Activated CD4-positive, alpha-beta T cell treated with anti-CD3 and anti-CD28 coated beads for 36 hours (primary cell): Measurements from ENCODE around the gene SHISAL1. TPM values are rescaled to one million over a fixed set of nuclear protein-coding genes. Genes with fewer than 3 reads are reported as not detected.

ENCODE experiments used
- ATAC-seq: fragments of 200-7000 bp; cut with Tn5 transposase; one replicate; pipeline ENCODE4 v1.10.0; 2021; ENCODE audit warnings: mild to moderate bottlenecking, moderate library complexity
- CTCF ChIA-PET: fragments of 350-600 bp; sonication (Branson Sonifier 250); formaldehyde crosslinking; loops from one replicate; lab custom pipeline; 2021; ENCODE audit warnings: antibody characterized with exemption; lab: Charles Lee
- POLR2A ChIA-PET: fragments of 350-600 bp; sonication (Branson Sonifier 250); formaldehyde crosslinking; loops from one replicate; lab custom pipeline; 2021; ENCODE audit warnings: antibody characterized with exemption, inconsistent platforms; lab: Charles Lee
- DNase-seq: peaks from one replicate; pipeline ENCODE4 v3.0.0-alpha.2; 2020
- H3K27ac Mint-ChIP-seq: one replicate; pipeline ENCODE4 v1.8.0; 2021; ENCODE audit warnings: mixed read lengths
- H3K27me3 Mint-ChIP-seq: one replicate; pipeline ENCODE4 v1.8.0; 2021; ENCODE audit warnings: mixed read lengths
- H3K36me3 Mint-ChIP-seq: one replicate; pipeline ENCODE4 v1.8.0; 2021; ENCODE audit warnings: low read depth, mixed read lengths
- H3K4me1 Mint-ChIP-seq: one replicate; pipeline ENCODE4 v1.8.0; 2021; ENCODE audit warnings: mixed read lengths
- H3K4me3 Mint-ChIP-seq: one replicate; pipeline ENCODE4 v1.8.0; 2021; ENCODE audit warnings: mild to moderate bottlenecking, moderate library complexity, mixed read lengths
- H3K9me3 Mint-ChIP-seq: one replicate; pipeline ENCODE4 v1.8.0; 2021; ENCODE audit warnings: low read depth, mixed read lengths
- intact Hi-C, 2 experiments: fragments of 100-400 bp; cut with DNase I in 1 of 2; cut with micrococcal nuclease in 1 of 2; formaldehyde crosslinking; loops; one replicate each; pipeline versions ENCODE4 v1.14.2 to v1.15.1; 2022 to 2024; cut with DNase I, micrococcal nuclease
- total RNA-seq, 2 experiments: library from RNA; stranded (reverse); gene quantifications; one replicate each; pipeline ENCODE4 v1.2.3, GENCODE V29; 2021

The SHISAL1 gene
- total RNA-seq, 2 experiments from 2014 or later, result not detected

DNA sequence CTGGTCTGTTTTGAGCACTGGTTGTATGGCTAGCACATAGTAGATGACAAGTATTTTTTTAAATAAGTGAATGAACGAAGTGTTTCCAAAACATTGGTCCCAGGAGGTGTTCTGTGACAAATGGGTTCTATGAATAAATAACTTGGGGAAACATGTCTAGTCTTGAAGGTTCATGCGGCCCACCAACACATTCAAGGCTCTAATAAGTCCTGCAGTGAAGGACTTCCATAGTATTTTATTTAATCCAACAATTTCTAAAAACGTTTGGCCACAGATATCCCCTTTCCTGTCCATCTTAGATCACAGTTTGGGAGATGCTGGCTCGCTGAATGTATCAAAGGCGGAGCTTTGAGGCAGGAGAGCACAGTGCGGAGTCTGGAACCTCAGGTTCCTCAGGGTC lies 109.5 kb downstream of the SHISAL1 start:
- Mint-ChIP-seq H3K4me3 (no peak overlapping the region), H3K36me3 (peaks cover 24% of the 10 kb centered on the region), H3K9me3 (no peaks in the 10 kb centered on the region), H3K27ac (no peak overlapping the region), H3K27me3 (no peaks in the 10 kb centered on the region), H3K4me1 (no peaks in the 10 kb centered on the region)
- intact Hi-C loops, result no loop called here
- ChIA-PET CTCF (no interaction called here), POLR2A (no interaction called here)
- ATAC-seq (no peak), DNase-seq (no peak)

DNA sequence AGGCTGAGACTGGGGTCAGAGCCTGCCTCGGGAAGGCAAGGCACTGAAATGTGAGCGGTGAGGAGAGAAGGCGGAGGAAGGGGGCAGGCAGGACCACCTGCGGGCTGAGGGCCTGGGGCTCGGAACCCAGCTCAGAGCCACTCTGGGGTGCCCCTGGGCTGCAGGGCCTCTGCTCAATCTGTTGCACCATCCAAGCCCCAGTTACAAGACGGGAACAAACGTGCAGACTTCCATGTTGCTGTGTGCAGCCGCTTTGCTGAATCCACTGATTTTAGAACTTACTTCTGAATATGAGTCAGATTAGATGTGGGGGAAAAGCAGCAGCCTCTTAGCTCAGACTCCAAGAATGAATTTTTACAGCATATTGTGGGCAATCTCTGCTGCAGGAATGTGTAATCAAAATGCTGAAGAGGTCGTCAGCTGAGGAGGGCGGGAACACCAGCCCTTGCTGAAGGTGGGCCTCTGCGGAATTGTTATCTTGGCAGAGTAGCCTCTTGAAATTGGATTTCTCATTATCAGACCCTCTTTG lies 110.4 kb downstream of the SHISAL1 start:
- Mint-ChIP-seq H3K27me3 (no peaks in the 10 kb centered on the region), H3K4me1 (no peaks in the 10 kb centered on the region), H3K27ac (no peak overlapping the region), H3K36me3 (peaks cover 23% of the 10 kb centered on the region), H3K9me3 (no peaks in the 10 kb centered on the region), H3K4me3 (no peak overlapping the region)
- DNase-seq, result no peak
- no peak for ATAC-seq
- ChIA-PET CTCF (no interaction called here), POLR2A (no interaction called here)
- intact Hi-C loops, result no loop called here

DNA sequence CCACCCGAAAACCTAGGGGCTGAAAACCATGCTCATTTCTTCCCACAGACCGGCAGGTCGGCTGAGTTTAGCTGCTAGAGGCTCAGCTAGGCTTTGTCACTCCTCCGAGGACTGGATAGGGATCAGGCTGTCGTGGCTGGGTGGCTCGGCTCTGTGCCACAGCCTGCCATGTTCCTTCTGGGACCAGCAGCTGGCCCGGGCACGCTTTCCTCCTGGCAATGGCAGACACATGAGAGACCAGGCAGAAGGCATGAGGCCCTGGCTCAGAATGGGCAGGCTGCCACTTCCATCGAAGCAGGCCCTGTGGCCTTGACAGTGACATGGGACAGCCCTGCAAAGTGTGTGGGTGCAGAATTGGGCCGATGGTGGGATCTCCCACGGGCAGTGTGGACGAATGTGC lies 111.1 kb downstream of the SHISAL1 start:
- intact Hi-C loops, result no loop called here
- ChIA-PET CTCF (no interaction called here), POLR2A (no interaction called here)
- Mint-ChIP-seq H3K9me3 (no peaks in the 10 kb centered on the region), H3K27me3 (no peaks in the 10 kb centered on the region), H3K27ac (no peak overlapping the region), H3K4me1 (no peaks in the 10 kb centered on the region), H3K4me3 (no peak overlapping the region), H3K36me3 (peaks cover 23% of the 10 kb centered on the region)
- DNase-seq, result no peak
- no peak for ATAC-seq

DNA sequence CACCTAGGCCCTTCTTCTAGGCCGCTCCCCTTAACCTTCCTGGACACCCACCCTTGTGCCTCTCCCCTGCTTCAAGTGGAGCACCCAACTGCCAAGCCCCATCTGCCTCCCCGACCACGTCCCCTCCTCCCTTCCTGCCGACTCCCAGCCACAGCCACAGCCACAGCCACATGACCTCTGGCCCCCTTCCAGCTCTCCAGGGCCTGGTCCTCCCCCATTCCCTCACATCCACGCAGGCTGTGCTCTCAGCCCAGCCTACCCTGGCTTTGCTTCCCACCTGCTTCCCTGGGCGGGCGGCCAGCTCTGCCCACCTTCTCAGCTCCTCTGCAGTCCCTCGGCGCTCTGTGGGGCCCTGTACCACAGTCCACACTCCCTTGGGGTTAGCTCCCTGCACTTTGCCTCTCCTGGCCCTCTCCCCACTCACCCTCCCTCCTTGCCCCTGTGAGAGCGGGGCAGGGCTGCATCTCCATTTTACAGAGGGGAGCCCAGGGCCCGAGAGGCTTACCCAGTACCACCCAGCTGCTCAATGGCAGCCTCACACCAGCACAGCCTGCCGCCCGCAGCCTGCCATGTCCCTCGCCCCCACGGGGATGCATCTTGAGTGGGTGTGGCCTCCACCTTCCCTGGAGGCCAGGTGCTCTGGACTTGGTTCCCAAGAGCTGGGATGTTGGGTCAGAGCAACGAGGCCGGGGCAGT lies 111.7 kb downstream of the SHISAL1 start:
- intact Hi-C loops, result no loop called here
- DNase-seq, result no peak
- Mint-ChIP-seq H3K9me3 (no peaks in the 10 kb centered on the region), H3K36me3 (peaks cover 23% of the 10 kb centered on the region), H3K27ac (no peak overlapping the region), H3K4me1 (no peaks in the 10 kb centered on the region), H3K27me3 (no peaks in the 10 kb centered on the region), H3K4me3 (no peak overlapping the region)
- POLR2A ChIA-PET, result no interaction called here
- no peak for ATAC-seq
- CTCF ChIA-PET, result no interaction called here

DNA sequence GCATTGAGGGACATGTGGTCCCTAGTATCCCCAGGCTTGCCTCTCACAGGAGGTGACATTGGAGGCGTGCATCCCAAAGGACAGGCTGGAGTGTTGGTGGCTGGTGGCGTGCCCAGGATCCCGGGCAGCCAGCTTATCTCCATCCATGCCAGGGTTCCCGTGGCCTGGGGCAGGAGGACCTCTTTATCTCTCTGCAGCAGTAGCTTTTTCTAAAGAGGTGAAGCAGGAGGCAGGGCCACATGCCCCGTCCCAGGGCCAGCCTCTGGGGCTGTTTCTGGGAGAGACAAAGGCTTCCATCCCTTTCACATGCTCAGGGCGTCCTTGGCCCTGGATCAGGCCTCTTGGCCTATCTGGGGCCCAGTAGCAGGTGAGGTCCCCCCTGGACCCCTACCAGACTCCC lies 112.3 kb downstream of the SHISAL1 start:
- intact Hi-C loops, result no loop called here
- H3K27ac Mint-ChIP-seq, result no peak overlapping the region
- H3K27me3 Mint-ChIP-seq, result no peaks in the 10 kb centered on the region
- H3K9me3 Mint-ChIP-seq, result no peaks in the 10 kb centered on the region
- no peaks in the 10 kb centered on the region for H3K4me1 Mint-ChIP-seq
- DNase-seq (no peak), ATAC-seq (no peak)
- CTCF ChIA-PET, result no interaction called here
- no peak overlapping the region for H3K4me3 Mint-ChIP-seq
- peaks cover 20% of the 10 kb centered on the region for H3K36me3 Mint-ChIP-seq
- POLR2A ChIA-PET, result no interaction called here

DNA sequence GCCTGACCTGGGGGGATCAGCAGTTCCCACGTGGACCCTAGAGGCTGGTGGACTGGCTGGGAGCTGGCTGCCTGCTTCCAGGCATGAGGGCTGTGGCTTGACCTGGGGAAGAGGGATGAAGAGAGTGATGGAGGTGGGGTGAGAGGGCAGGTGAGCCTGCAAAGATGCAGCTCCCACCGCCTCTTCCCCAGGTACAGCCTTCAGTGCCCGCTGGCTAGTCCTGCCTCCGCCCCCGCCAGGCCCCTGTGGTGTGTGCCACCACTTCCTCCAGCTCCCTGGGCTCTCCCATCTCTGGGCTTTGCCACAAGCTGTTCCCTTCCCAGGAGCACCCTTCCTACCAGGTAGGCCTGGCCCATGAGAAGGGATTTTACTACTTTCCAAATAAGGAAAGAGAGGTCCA lies 112.9 kb downstream of the SHISAL1 start:
- Mint-ChIP-seq H3K27ac (no peak overlapping the region), H3K4me1 (no peaks in the 10 kb centered on the region), H3K27me3 (no peaks in the 10 kb centered on the region), H3K9me3 (no peaks in the 10 kb centered on the region), H3K4me3 (no peak overlapping the region), H3K36me3 (peaks cover 20% of the 10 kb centered on the region)
- POLR2A ChIA-PET, result no interaction called here
- CTCF ChIA-PET, result no interaction called here
- no peak for DNase-seq
- no peak for ATAC-seq
- intact Hi-C loops, result no loop called here

DNA sequence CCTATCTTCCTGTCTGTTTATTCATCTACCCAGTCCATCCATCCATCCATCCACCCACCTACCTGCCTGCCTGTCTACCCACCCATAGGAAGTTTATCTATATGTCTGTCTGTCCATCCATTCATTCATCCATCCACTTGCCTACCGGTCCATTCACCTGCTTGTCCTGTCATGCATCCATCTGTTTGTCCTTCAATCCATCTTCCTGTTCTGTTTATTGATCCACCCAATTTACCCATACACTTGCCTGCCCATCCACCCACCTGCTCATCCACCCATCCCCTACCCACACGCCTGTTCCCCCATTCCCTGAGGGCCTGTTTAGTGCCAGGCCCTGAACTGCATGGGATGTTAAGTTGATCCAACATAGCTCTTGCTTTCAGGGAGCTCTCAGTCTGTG lies 113.6 kb downstream of the SHISAL1 start:
- DNase-seq (no peak), ATAC-seq (no peak)
- H3K9me3 Mint-ChIP-seq, result no peaks in the 10 kb centered on the region
- intact Hi-C loops, result no loop called here
- peaks cover 7% of the 10 kb centered on the region for H3K4me1 Mint-ChIP-seq
- ChIA-PET CTCF (no interaction called here), POLR2A (no interaction called here)
- H3K27ac Mint-ChIP-seq, result no peak overlapping the region
- H3K4me3 Mint-ChIP-seq, result no peak overlapping the region
- H3K27me3 Mint-ChIP-seq, result no peaks in the 10 kb centered on the region
- H3K36me3 Mint-ChIP-seq, result peaks cover 27% of the 10 kb centered on the region

DNA sequence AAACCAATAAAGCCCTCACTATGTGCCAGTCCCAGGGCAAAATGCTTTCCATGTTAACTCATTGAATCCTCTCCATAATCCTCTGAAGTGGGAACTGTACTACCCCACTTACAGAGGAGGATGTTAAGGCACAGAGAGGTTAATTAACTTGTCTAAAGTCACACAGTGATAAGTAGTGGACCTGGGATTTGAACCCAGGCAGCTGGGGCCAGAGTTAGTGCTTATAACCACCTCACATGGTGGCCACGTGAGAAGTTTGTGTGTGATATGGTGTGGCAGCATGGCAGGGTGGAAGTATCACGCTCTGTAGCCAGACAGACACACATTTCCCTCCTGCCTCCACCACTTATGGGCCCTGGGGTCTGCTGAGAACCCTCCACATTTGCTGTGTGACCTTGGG lies 115.5 kb downstream of the SHISAL1 start:
- POLR2A ChIA-PET, result no interaction called here
- peaks cover 23% of the 10 kb centered on the region for H3K4me1 Mint-ChIP-seq
- H3K4me3 Mint-ChIP-seq, result no peak overlapping the region
- no peaks in the 10 kb centered on the region for H3K27me3 Mint-ChIP-seq
- DNase-seq (no peak), ATAC-seq (no peak)
- H3K27ac Mint-ChIP-seq, result no peak overlapping the region
- peaks cover 29% of the 10 kb centered on the region for H3K36me3 Mint-ChIP-seq
- H3K9me3 Mint-ChIP-seq, result no peaks in the 10 kb centered on the region
- CTCF ChIA-PET, result no interaction called here
- intact Hi-C loops, result no loop called here

DNA sequence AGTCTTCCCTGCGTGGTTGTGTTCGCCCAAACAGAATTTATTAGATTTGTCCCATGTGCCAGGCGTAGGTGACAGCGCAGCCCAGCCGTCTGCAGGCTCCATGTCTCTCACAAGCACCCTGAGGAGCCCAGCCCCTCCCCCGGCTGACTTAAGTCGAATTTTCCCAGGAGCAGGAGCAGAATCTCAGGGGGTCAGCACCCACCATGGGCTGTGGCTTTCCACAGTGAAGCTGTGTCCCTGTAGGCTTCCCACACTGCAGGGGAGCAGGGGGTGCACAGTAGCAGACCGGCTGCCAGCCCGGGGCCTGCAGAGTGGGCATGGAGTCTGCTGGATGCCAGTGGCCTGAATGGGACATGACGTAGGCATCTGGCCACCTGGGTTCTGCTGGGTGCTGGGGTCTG lies 116.0 kb downstream of the SHISAL1 start:
- H3K4me1 Mint-ChIP-seq, result peaks cover 28% of the 10 kb centered on the region
- no peak for DNase-seq
- H3K36me3 Mint-ChIP-seq, result peaks cover 29% of the 10 kb centered on the region
- CTCF ChIA-PET, result no interaction called here
- H3K27me3 Mint-ChIP-seq, result no peaks in the 10 kb centered on the region
- H3K4me3 Mint-ChIP-seq, result no peak overlapping the region
- H3K27ac Mint-ChIP-seq, result no peak overlapping the region
- intact Hi-C loops, result no loop called here
- H3K9me3 Mint-ChIP-seq, result no peaks in the 10 kb centered on the region
- POLR2A ChIA-PET, result no interaction called here
- no peak for ATAC-seq

DNA sequence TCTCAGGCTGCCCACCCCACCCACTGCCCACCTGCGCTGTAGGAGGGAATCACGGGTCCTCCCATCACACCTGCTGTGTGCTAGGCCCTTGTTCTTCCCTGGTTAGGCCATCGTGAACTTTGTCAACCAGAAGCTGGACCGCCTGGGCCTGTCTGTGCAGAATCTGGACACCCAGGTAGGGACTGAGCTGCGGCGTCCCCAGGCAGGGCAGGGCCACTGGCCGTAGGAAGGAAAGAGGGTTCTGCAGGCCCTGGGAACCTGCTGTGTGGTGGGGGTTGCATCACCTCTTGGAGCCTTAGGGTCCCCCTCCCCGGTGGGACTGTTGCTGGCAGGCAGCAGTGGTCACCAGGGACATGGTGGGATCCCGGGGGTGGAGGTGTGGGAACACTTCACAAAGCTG lies 116.5 kb downstream of the SHISAL1 start:
- no peak for DNase-seq
- ATAC-seq, result no peak
- Mint-ChIP-seq H3K9me3 (no peaks in the 10 kb centered on the region), H3K4me3 (no peak overlapping the region), H3K27me3 (no peaks in the 10 kb centered on the region), H3K4me1 (peaks cover 32% of the 10 kb centered on the region), H3K27ac (no peak overlapping the region), H3K36me3 (peaks cover 29% of the 10 kb centered on the region)
- CTCF ChIA-PET, result no interaction called here
- intact Hi-C loops, result no loop called here
- POLR2A ChIA-PET, result interaction anchor here (0.6 kb wide), 1 partner anchor 12 kb away, joined by 6 read pairs; no protein-coding TSS in a partner anchor

DNA sequence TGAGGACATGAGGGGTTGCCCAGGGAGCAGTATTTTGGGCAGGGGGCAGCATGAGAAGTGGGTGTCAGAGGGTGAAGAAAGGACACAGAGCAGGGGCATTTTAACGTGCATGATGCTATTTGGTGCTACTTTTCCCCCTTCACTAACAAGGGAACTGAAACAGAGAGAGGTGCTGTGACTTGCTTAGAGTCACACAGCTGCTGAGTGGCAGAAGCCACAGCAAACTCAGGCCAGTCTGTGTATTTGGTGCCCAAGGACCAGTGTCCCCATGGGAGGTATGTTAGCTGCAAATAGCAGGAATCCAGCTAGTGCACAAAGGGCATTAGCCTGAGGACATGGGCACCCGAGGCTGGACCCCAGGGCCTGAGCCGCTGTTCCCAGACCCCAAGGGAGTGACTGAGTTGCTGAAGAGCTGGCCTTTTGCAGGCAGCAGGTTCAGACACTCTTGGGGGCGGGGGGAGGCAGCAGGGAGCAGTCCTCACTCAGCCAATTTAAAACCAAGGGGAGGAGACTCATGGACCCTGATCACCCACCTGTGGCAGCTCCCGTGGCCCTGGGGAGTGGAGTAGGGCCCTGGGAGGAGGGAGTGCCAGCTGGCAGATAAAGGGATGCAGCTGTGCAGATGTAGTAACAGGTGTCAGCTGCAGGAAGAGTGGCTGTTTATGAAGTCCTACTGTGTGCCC lies 117.4 kb downstream of the SHISAL1 start:
- Mint-ChIP-seq H3K27ac (no peak overlapping the region), H3K36me3 (peaks cover 29% of the 10 kb centered on the region), H3K9me3 (no peaks in the 10 kb centered on the region), H3K27me3 (no peaks in the 10 kb centered on the region), H3K4me3 (no peak overlapping the region), H3K4me1 (peaks cover 36% of the 10 kb centered on the region)
- intact Hi-C loops, result no loop called here
- DNase-seq (no peak), ATAC-seq (no peak)
- CTCF ChIA-PET, result interaction anchor here (0.7 kb wide), 1 partner anchor 18 kb away, joined by 3 read pairs; no protein-coding TSS in a partner anchor
- POLR2A ChIA-PET, result no interaction called here

DNA sequence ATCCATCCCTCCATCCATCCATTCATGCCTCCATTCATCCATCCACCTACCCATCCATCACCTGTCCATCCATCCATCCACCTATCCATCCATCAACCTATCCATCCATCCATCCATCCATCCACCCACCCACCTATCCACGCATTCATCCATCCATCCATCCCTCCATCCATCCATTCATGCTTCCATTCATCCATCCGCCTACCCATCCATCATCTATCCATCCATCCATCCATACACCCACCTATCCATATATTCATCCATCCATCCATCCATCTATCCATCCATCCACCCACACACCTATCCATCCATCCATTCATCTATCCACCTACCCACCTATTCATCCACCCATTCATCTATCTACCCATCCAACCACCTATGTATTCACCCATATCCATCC lies 118.2 kb downstream of the SHISAL1 start:
- ATAC-seq (no peak), DNase-seq (no peak)
- no peak overlapping the region for H3K4me3 Mint-ChIP-seq
- no peaks in the 10 kb centered on the region for H3K27me3 Mint-ChIP-seq
- H3K9me3 Mint-ChIP-seq, result no peaks in the 10 kb centered on the region
- peaks cover 29% of the 10 kb centered on the region for H3K36me3 Mint-ChIP-seq
- CTCF ChIA-PET, result interaction anchor here (0.7 kb wide), 1 partner anchor 17 kb away, joined by 3 read pairs; no protein-coding TSS in a partner anchor
- POLR2A ChIA-PET, result no interaction called here
- peaks cover 36% of the 10 kb centered on the region for H3K4me1 Mint-ChIP-seq
- H3K27ac Mint-ChIP-seq, result no peak overlapping the region
- intact Hi-C loops, result loop anchor here in 1 of 2 experiments (5.0 kb wide), 1 partner anchor 263 kb away; no protein-coding TSS in a partner anchor
